Inflammatory macrophage (primary cell): ENCODE results near the gene KIF16B.

Experiments
- DNase-seq, 2 donors: peaks; one replicate each; pipeline ENCODE4 v3.0.0-alpha.2; 2020 to 2022

KIF16B gene

DNA sequence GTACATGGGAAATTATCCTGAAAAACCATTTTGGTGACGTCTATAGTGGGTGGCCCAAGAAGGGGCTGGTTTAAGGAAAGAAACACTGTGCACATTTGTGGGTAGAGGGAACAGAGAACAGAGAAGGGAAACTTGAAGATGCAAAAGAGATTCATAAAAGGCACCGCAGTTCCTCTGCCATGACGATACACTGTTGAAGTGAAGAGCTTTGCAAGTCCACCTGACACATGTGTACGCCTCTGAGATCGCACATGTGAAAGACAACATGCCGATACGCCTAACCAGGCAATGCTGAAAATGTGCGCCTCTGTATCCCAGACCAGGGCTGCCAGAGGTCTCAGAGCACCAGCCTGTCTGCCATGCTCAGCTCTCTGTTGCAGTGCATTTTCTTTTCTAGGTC lies 180.9 kb downstream of the KIF16B start:
- no peak for DNase-seq

DNA sequence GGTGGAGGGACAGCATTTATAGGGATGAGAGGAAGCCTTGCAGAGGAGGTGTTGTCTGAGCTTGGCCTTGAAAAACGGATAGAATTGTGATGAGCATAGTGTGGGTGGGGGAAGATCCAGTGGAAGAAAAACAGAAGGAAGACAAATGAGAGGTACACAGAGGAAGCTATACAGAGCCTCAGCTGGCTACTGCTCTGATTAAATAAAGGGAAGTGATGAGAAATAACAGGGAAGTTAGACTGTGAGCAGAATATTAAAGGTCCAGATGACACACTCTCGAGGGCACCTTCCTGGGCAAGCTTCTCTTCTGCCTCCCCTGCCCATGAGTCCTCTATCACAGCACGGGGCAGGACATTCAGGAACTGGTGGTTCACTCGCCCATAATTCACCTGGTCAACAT lies 182.3 kb downstream of the KIF16B start:
- peak; percentile 51 to 76 for DNase-seq

DNA sequence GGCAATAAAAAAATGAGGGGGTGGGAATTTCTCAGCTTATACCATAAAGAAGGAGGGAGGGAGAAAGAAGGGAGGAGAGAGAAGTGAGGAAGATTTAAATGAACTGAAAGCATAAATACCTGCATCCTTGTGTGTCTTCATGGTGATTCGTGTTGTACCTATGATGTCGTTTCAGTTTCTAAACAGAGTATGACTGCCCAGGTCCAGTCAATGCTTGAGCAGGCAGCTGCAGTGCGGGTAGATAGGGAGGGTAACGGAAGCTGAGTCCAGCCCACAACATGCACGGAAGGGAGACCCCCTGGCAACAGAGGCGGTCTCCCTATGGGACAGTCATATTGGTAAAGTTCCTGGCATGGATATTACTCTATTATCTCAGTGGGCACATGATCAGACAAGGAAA lies 184.5 kb downstream of the KIF16B start:
- DNase-seq, result no peak

DNA sequence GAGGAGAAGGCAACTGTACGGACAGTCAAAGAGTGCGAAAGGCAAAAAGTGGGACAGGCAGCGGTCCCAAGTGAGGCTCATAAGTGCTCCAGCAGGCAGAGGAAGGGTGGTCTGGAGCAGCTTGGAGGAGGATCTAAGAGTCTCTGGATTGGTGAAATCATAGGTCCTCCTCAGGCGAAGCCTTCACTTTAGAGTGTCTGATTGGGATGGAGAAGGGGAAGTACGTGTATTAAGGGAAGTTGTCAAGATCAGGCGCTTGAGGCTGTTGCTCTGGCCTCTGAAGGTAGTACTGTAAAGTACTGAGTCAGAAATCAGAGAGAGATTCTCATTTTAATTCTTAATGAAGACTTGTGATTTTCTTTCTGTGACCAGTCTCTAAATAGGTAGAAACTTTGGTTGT lies 185.6 kb downstream of the KIF16B start:
- DNase-seq, result peak; percentile 69 to 81

DNA sequence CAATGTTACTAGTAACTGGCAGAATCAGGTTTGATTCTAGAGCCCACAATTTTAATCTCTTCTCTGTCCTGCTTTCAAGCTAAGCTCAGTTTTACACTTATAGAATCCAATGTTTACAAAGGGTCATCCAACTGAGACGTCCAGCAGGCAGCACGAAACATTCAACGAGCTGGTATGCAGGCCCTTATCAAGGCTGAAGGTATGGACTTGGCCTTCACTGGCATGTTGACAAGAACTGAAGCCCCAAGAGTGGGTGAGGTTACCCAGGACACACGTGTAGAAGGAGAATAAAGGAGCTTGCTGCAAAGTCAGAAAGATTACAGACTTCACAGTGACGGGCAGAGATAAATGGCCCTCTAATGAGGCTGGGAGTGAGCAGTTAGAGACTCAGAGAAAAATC lies 187.4 kb downstream of the KIF16B start:
- no peak for DNase-seq

DNA sequence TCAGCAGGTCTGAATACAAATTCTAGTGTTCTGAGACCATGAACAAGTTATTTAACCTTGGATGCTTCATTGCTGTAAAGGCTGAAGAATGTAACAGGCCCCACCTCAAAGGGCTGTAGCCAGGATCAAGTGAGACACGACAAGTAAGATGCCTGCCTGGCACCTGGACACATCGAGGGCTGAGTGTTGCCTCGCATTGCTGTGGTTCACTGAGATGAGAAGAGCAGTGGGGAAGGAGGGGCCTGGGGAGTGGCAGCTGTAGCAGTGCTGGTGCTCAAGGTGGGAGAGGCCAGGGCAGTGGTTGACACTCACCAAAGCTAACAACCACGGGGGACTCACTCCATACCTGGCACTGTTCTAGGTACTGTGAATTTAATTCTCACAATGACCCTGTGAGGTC lies 187.8 kb downstream of the KIF16B start:
- no peak for DNase-seq

DNA sequence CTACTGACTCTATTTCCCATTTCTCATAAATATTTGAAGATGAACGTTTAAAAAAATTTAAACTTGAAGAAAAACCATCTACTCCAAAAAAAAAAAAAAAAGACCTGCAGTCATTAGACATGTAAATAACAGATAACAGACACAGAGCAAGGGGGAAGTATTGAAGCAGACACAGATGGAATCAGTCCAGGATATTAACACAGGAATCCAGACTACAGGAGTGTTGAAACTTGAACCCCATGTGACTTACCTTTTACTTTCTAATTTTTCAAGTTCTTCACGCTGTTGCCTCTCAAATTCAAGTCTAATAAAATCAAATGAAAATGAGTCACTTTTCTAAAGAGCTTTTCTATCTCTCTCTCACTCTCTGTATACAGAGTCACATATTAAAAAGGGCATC lies 191.8 kb downstream of the KIF16B start:
- DNase-seq, result no peak

DNA sequence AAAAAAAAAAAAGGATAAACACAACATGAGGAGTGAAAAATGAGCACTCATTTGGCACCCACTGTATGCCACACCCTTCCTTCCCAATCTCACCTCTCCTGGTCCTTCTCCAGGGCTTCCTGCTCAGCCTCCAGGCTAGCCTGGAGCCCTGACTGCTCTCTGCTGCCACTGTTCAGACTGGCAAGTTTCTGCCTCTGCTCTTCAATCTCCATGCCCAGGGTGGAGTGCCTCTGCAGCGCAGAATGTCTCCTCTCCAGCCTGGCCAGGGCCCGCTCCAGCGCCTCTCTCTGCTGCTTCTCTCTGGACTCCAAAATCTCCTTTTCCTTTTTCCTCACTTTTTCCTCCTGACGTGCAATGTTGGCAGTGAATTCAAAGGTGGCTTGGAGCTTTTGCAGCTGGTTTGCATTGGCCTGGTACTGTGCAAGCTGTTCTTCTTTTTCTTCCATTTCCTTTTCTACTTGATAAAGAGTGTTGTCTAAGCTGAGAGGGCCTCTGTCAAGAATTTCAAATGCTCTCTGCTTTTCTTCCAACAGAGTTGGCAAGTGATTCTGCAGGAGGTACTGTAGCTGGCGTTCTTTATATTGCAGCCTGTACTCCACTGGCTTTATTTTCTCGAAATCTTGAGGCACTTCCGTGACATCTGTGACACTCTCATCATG lies 194.4 kb downstream of the KIF16B start:
- no peak for DNase-seq

DNA sequence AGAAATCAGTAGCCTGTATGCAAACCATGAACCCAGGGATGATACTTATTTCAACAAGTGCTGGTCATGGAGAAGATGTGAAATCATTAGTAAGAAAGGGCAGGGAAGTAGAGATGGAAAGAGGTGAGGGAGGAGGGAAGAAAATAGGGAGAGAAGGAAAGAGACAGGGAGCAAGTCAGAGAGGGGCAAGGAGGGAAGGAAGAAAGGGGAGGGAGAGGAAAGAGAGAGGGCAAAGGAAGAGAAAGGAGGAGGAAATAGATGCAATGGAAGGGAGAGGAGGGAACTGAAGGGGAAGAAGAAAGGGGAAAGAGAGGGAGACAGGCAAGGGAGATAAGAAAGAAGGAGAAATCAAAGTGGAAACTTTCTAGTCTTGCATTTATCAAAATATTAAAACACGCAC lies 195.1 kb downstream of the KIF16B start:
- no peak for DNase-seq

DNA sequence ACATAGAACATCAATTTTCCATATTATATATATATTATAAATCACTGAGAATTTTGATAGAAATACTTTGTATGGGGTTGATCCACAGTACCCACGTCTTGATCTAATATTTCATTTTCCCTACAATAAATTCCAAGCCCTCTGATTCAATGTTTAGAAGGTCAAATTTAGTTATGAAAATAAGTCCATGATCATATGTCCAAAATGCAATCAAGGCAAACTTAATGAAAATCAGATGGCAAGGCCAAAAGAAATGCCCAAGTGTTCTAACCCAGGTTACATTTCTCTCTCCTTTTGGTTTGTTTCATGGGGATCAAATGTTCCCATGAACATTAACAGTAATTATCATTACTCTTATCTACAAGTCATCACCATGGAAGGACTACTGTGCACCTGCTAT lies 203.8 kb downstream of the KIF16B start:
- DNase-seq, result no peak

DNA sequence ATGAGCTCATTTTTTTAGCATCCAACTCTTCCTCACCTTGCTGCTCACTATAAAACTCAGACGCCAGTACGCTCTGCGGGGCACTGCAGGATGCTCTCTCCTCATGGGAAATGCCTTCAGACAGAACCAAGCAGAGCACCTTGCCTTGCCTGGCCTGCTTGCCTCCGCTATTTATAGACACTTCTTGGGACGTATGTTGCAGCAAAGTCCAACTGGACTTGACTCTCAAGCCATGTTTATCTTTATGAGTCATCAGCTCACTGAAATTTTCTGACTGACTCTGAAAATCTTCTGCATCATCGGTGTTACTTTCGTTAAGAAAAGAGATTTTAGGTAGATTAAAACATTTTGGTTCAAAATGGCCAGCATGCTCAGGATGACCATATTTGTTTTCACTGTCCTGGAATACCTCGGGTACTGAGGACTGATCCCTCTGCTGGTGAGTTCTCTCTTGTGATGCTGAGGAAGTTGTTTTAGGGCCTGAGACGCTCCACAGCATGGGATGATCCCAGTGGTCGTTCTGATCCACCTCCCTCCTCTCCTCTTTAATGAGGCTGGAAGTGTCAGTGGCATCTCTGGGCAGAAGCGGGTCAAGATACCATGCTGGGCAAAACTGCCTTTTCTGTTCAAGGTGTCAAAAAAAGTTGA lies 204.5 kb downstream of the KIF16B start:
- no peak for DNase-seq

DNA sequence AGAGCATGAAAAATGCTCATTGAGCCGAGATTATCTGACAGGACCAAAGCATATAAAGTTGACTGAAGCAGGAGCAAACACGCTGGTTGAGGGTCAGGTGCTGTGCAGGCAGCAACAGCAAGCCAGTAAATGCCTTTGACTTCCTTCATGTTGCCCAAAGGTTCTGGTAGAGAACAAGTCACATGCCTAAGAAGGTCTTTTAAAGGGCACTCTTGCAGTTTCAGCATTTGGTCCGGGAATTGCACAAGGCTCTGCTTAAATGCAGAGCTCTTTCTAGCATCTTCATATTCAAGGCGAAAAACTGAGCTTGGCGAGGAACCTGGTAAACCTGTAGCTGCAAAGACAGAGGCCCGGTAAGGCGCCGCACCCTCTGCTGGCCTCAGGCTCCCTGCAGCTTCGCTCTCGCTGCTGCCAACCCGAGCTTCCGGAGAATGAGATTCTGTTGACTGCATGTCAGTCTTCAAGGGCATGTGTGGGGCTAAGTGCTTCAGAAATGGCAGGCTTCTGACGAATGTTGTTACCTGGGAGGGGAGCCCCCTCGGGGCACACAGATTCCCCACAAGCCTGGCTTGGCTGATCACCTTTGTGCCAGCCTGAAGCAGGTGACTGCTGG lies 205.2 kb downstream of the KIF16B start:
- no peak for DNase-seq

DNA sequence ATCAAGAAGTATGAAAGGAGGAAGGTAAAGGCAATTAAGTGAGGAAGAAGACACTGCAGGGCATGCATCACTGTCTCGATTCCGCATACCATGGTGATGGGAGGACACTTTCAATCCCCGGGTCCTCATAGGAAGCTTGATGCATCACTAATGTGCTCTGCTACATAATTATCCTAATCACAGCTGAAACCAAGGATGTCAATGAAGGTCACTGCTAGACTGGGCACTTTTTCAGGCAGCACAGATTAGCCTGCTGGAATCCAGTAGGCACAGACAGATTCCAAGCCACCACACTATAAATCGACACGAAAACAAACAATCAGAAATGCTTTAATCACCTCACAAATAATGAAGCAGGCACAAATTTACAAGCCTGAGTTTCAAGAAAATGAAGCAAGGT lies 206.7 kb downstream of the KIF16B start:
- DNase-seq, result no peak

DNA sequence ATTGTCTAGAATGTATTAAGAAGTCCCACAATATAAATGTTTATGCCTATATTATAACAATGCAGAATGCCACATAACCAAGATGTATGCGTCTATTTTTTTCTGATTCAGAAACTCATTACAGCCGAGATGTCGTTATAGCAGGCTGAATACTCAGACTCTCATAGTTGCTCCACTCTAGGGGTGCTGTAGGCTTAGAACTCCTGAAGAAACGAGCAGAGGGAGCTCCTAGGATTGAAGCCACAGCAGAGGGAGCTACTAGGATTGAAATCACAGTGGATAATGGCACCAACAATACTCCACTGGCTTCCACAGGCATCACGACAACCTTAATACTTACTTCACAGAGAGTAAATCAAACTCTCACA lies 208.9 kb downstream of the KIF16B start:
- DNase-seq, result no peak

DNA sequence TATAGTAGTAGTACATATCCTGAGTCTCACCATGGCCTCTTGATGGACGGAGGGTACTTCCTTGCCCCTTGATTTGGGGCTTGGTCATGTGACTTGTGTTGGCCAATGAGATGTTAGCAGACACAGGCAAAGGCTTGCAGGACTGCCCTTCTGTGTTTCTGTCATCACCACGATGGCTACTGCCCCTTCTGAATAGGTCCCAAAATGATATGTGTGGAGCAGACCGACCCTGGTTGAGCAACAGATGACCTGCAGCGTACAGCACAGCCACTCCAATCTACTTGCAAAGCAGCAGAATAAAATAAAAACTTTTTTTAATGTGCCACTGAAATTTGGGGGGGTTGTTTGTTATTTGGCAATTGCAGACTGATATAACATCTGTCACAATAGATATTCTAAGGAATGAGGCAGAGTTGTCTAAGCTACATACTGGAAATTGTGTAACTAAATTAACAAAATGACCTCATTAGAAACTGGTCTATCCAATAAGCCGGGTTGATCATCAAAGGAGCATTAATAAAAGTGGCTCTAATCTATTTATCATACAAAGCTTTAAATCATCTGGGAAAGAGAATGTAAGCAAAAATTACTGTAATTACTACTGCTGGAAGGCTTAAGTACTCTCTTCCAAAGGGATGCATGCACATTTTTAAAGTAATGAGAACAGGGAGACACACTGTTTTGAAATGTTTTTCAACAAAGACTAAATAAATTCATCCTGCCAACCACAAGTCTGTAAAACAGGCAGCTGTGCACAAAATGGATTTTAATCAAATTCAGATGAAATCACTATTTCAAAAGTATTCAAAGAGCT lies 209.5 kb downstream of the KIF16B start:
- DNase-seq, result no peak

DNA sequence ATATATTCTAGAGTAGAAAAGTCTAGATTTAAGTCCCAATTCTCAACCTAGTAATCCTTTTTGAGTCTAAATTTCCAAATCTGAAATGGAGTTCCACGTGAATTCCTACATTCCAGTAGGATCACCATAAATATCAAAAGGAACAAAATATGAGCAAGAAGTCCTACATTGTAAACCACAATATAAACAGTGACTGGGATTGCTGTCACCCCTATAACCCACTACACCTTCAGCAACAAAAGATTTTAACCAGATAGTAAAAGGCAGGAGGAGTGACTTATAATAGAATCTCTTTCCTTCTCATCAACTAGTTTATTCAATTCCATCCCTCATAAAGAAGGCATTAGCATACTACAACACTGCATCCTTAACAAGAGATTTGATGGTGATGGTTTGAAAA lies 210.6 kb downstream of the KIF16B start:
- DNase-seq, result no peak

DNA sequence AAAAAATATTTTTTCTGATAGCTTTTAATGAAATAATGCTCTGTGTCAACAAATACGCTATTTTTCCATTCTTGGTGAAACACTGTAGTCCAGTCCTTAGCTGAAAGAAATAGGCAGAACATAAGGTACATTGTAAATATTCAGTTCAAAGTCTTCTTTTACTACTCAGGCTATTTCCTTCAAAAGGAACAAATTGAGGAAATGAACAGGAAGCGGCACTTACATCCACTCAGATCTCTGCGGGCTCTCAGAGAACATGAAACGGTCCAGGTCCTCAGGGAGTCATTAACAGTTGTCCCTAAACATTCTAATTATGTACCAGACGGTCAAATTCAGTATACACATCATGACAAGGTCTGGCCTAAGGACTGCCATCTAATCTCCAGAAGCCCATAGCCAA lies 212.6 kb downstream of the KIF16B start:
- DNase-seq, result no peak

DNA sequence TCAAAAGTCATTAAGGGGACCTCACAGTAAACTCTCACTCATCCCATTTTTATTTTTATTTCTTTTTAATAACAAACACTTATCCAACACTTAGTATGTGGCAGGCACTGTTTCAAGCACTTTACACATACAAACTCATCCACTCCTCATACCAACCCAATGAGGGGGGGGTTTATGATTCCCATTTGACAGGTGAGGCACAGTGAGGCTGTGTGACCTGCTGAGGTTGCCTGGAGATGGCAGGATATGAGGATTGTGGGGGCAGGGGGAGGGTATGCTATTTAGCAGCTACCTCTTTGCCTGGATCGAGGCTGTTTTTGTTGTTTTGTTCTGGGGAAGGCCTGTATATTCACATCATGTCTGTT lies 219.8 kb downstream of the KIF16B start:
- DNase-seq, result no peak

DNA sequence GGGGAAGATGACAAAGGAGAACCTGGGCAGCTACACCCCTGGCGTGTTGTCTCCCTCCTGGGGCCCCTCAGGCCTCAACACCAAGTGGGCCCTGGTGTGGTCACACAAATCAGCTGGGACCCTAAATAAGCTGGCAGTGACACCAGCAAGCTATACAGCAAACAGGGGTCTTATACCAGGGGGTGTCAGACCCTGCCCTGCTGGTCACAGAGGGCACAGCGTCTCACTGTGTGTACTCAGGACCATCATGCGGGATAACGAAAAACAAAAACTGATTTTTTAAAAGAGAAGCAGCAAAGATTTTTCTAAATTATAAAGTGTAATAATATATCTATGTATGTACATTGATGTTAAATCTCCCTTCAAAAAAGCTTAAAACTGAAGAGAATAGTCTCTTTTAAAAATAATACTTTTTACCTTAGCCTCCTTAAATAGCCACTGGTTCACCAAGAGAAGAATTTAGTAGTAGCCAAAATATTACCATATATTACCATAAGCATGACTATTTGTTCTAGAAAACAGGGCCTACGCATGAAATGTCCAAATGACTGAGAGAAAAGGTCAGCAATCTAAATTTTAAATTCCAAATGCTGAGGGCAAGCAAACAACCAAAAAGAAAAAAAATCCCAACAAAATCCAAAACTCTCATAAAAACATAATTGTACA lies 220.4 kb downstream of the KIF16B start:
- no peak for DNase-seq

DNA sequence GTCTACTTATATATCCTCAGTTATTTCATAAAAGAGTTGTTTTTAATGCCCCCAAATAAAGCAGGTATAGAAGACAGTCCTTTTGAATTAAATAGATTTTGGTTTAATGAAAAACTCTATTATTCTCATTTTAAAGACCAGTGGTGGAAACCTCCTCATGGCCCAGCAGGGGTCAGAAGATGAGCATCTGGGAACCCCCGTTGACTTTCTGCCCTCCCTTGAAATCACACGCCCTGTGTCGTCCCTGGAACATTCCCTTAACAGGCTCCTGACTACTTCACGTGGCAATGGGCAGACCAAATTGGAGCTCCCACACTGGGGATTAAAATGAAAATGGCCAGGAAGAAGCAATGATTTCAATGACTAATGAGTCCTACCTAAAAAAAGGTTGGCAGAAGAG lies 220.9 kb downstream of the KIF16B start:
- no peak for DNase-seq

DNA sequence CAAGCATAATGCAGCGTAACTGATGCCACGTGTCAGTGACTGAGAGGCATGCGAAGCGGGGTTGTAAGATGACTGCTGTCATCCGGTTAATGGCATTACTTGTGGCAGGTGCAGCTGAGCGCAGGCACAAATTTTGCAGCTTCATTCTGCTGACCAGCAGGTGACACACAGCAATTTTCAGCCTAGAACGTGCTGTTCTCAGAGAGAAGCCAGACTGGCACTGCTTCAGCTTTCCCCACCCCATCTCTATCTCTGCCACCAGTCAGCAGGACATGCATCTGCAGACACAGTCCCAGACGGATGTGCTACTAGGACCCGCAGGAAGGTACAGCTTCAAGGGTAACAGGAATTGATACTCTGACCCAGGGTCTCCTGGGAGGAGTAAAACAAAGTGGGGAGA lies 221.8 kb downstream of the KIF16B start:
- no peak for DNase-seq

DNA sequence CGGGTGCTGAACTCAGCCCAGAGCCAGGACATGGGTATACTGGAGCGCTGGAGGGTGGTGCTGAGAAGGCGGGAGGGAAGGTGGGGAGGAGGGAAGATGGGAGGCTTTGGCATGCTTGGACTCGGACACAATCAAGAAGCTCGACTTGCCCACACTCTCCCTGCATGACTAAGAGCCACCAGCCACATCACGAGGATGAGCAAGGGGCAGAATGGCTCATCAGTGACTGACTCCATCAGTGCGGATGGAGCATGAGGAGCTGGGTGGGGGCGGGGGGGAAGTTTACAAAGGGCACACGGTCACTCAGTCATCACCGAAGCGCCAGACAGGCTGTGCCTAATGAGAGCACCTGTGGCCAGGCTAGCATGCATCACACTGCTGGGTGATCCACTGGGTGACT lies 222.8 kb downstream of the KIF16B start:
- peak in 1 of 2 donors; percentile 47 for DNase-seq
